GM12878 (cell line): ENCODE results near the gene COQ7. TPM values are rescaled to one million over a fixed set of nuclear protein-coding genes. Genes with fewer than 3 reads are reported as not detected.

Experiments
- ATAC-seq: fragments of 200-7000 bp; cut with Tn5 transposase; 3 replicates; pipeline ENCODE4 v1.9.1; 2020; ENCODE audit warnings: mild to moderate bottlenecking, moderate library complexity
- BruUV-seq: library from RNA; stranded (reverse); fragments of 400-500 nt; replicated peaks from 2 replicates; lab custom pipeline; 2021; lab: Mats Ljungman, UMichigan
- CTCF ChIA-PET: fragments of 300-600 bp; sonication (Branson Sonifier 250); formaldehyde crosslinking; extraction: SDS; loops from one replicate; lab custom pipeline; 2021; ENCODE audit warnings: inconsistent platforms; lab: Yijun Ruan, JAX
- POLR2A ChIA-PET: fragments of 350-600 bp; formaldehyde crosslinking; extraction: SDS; loops from one replicate; lab custom pipeline; 2021; ENCODE audit warnings: inconsistent platforms; lab: Charles Lee
- RAD21 ChIA-PET: fragments of 300-600 bp; sonication (Branson Sonifier 250); formaldehyde crosslinking; loops from one replicate; lab custom pipeline; 2023; ENCODE audit warnings: antibody characterized with exemption; ENCODE audit not compliant: unreplicated experiment; lab: Charles Lee
- SMC1A ChIA-PET: fragments of 300-600 bp; sonication (Branson Sonifier 250); formaldehyde crosslinking; loops from one replicate; lab custom pipeline; 2023; ENCODE audit not compliant: unreplicated experiment, uncharacterized antibody; lab: Charles Lee
- DNase-seq: peaks from one replicate; pipeline ENCODE4 v3.0.0-alpha.2; 2011; ENCODE audit warnings: low read depth, low spot score
- FAIRE-seq: peaks from 3 replicates; lab custom pipeline; 2011; peaks lifted over from hg19 to GRCh38; lab: Jason Lieb, UNC
- H2AFZ ChIP-seq: 2 replicates; pipeline ENCODE4 v1.6.0; 2011; ENCODE audit warnings: low read depth, low read length, control low read depth; ENCODE audit not compliant: control insufficient read depth
- H3K27ac ChIP-seq: 2 replicates; pipeline ENCODE4 v1.5.1; 2011; ENCODE audit warnings: control low read depth; ENCODE audit not compliant: control insufficient read depth, insufficient read depth
- H3K27me3 ChIP-seq, 2 experiments: replicated peaks in 1 of 2; 2 replicates each; pipeline versions ENCODE4 v1.6.0 to v1.6.1; 2011; ENCODE audit warnings: low read length in 1 of 2; ENCODE audit not compliant: control insufficient read depth in 2 of 2, insufficient read depth in 2 of 2
- H3K36me3 ChIP-seq, 2 experiments: 2 replicates each; pipeline ENCODE4 v1.5.1; 2011; ENCODE audit warnings: low read length in 1 of 2; ENCODE audit not compliant: control insufficient read depth in 2 of 2, insufficient read depth in 2 of 2
- H3K4me1 ChIP-seq: 2 replicates; pipeline ENCODE4 v1.6.1; 2011; ENCODE audit warnings: mild to moderate bottlenecking, low read length, moderate library complexity, mixed read lengths; ENCODE audit not compliant: control insufficient read depth, insufficient read depth
- H3K4me2 ChIP-seq: 2 replicates; pipeline ENCODE4 v1.6.0; 2011; ENCODE audit warnings: control low read depth; ENCODE audit not compliant: control insufficient read depth, insufficient read depth
- H3K4me3 ChIP-seq: fragments of 200-600 bp; sonication (generic); 2 replicates; pipeline ENCODE4 v1.5.1; 2016
- H3K79me2 ChIP-seq: 2 replicates; pipeline ENCODE4 v1.6.0; 2011; ENCODE audit warnings: low read length; ENCODE audit not compliant: control insufficient read depth, insufficient read depth
- H3K9ac ChIP-seq: 2 replicates; pipeline ENCODE4 v1.8.0; 2011; ENCODE audit warnings: low read length, control low read depth, mixed read lengths; ENCODE audit not compliant: control insufficient read depth, insufficient read depth
- H3K9me3 ChIP-seq: replicated peaks from 3 replicates; pipeline ENCODE4 v1.5.1; 2011; ENCODE audit warnings: mild to moderate bottlenecking, low read length; ENCODE audit not compliant: control insufficient read depth, insufficient read depth
- H4K20me1 ChIP-seq: 2 replicates; pipeline ENCODE4 v1.6.0; 2011; ENCODE audit not compliant: control insufficient read depth, insufficient read depth
- CEBPZ ChIP-seq: fragments of 150-350 bp; IDR thresholded peaks from 2 replicates; pipeline ENCODE4 v1.6.1; 2016; ENCODE audit warnings: low read depth, low read length
- GABPA ChIP-seq: IDR thresholded peaks from 2 replicates; pipeline ENCODE4 v1.6.1; 2014; ENCODE audit warnings: antibody characterized with exemption, low read depth, mild to moderate bottlenecking, inconsistent platforms
- GATAD2B ChIP-seq: fragments of 450-650 bp; conservative IDR thresholded peaks from 2 replicates; pipeline ENCODE4 v1.6.1; 2017; ENCODE audit warnings: low read depth, mild to moderate bottlenecking, moderate library complexity
- HDAC2 ChIP-seq: fragments of 200-600 bp; sonication (generic); IDR thresholded peaks from 2 replicates; pipeline ENCODE4 v1.6.1; 2017
- IKZF2 ChIP-seq, 2 experiments: fragments of 450-650 bp; IDR thresholded peaks; 2 replicates each; pipeline ENCODE4 v1.6.1; 2017; ENCODE audit warnings: mild to moderate bottlenecking in 2 of 2, moderate library complexity in 2 of 2
- MAX ChIP-seq: IDR thresholded peaks from 2 replicates; pipeline ENCODE4 v1.6.1; 2012; ENCODE audit warnings: low read depth, low read length, improper control_type of control experiment
- MTA2 ChIP-seq: fragments of 450-650 bp; IDR thresholded peaks from 2 replicates; pipeline ENCODE4 v1.6.1; 2016; ENCODE audit warnings: low read depth, mild to moderate bottlenecking, moderate library complexity
- MTA3 ChIP-seq: IDR thresholded peaks from 2 replicates; pipeline ENCODE4 v1.6.1; 2012; ENCODE audit warnings: low read length, inconsistent platforms, borderline replicate concordance
- NFIC ChIP-seq: IDR thresholded peaks from 2 replicates; pipeline ENCODE4 v1.6.1; 2012; ENCODE audit warnings: low read depth, mild to moderate bottlenecking, inconsistent platforms, low read length, moderate library complexity
- NRF1 ChIP-seq: conservative IDR thresholded peaks from 2 replicates; pipeline ENCODE4 v1.6.1; 2011; ENCODE audit warnings: mild to moderate bottlenecking, low read depth, low read length, improper control_type of control experiment
- PBX3 ChIP-seq: IDR thresholded peaks from 2 replicates; pipeline ENCODE4 v1.6.1; 2011; ENCODE audit warnings: mild to moderate bottlenecking, low read depth, low read length, moderate library complexity; ENCODE audit not compliant: insufficient replicate concordance
- TBL1XR1 ChIP-seq: IDR thresholded peaks from 2 replicates; pipeline ENCODE4 v1.6.1; 2012; ENCODE audit warnings: low read depth, low read length, improper control_type of control experiment
- TCF12 ChIP-seq: IDR thresholded peaks from 2 replicates; pipeline ENCODE4 v1.6.1; 2011; ENCODE audit warnings: low read depth, mild to moderate bottlenecking, low read length
- ZBED1 ChIP-seq: IDR thresholded peaks from 2 replicates; pipeline ENCODE4 v1.6.1; 2016; ENCODE audit warnings: borderline replicate concordance
- ZBTB33 ChIP-seq: fragments of 450-650 bp; IDR thresholded peaks from 2 replicates; pipeline ENCODE4 v1.6.1; 2017; ENCODE audit warnings: mild to moderate bottlenecking
- ZNF622 ChIP-seq: fragments of 450-650 bp; IDR thresholded peaks from 2 replicates; pipeline ENCODE4 v1.6.1; 2017; ENCODE audit warnings: mild to moderate bottlenecking, inconsistent platforms
- ZZZ3 ChIP-seq: IDR thresholded peaks from 2 replicates; pipeline ENCODE4 v1.6.1; 2011; ENCODE audit warnings: low read depth; ENCODE audit not compliant: control insufficient read depth, insufficient read length
- WGBS: methylation state at CpG from one replicate; pipeline ENCODE4 v1.1.6; 2016; ENCODE audit warnings: low lambda C conversion rate; ENCODE audit not compliant: insufficient replicate concordance, insufficient coverage; ENCODE audit errors: missing lambda C conversion rate; 5-methylcytosine and 5-hydroxymethylcytosine counted together
- in situ Hi-C: fragments of 300-500 bp; cut with MboI; formaldehyde crosslinking; loops from 9 replicates; pipeline ENCODE4 v1.14.3; 2018; ENCODE audit warnings: mixed read lengths
- intact Hi-C: fragments of 100-400 bp; cut with micrococcal nuclease; formaldehyde crosslinking; loops from one replicate; pipeline ENCODE4 v1.14.2; 2022; ENCODE audit not compliant: unreplicated experiment
- polyA plus RNA-seq, 11 experiments: library from polyadenylated mRNA; depleted of rRNA in 4 of 11; unstranded in 6 of 11; stranded (reverse) in 5 of 11; fragments of >200 nt; fragmentation: Nextera tagmentation in 4 of 11; fragmentation: Illumina TruSeq in 1 of 11; extraction: Ambion mirVana in 4 of 11; extraction: Trizol in 1 of 11; gene quantifications; 1 replicate in 1 of 11; 2 replicates in 10 of 11; pipeline versions ENCODE4 v1.2.1 to v1.2.3, GENCODE V29; 2011 to 2016; ENCODE audit warnings: inconsistent platforms in 2 of 11, missing spikeins in 2 of 11, low read depth in 1 of 11
- total RNA-seq, 4 experiments: library from RNA; depleted of rRNA in 3 of 4; stranded (reverse); fragments of >200 nt in 3 of 4; fragmentation: Illumina TruSeq in 1 of 4; extraction: Trizol in 1 of 4; gene quantifications; 2 replicates each; pipeline versions ENCODE4 v1.2.1 to v1.2.3, GENCODE V29; 2013 to 2021

The COQ7 gene
- total and polyA plus RNA-seq, 10 of the 15 experiments (the other 5 are each of a cell fraction or from before 2014, with no cell fraction given), result 3.2 to 21.9 (median 13.0) TPM

GRCh38 chr16:19127205-19127604 lies 59.8 kb downstream of the COQ7 start (continued):
- TF ChIP-seq PBX3 (no peak), IKZF2 (IDR thresholded peaks at IDR 0.05) (peak; percentile 7 to 54), NFIC (peak; percentile 79), NRF1 (no peak), MTA3 (peak; percentile 58), HDAC2 (no peak), TBL1XR1 (peak; percentile 36; the same call in 1 of the 2 replicates), MAX (no peak), ZNF622 (no peak), ZBED1 (peak; percentile 57; the same call in 1 of the 2 replicates)

GRCh38 chr16:19127674-19128131 lies 60.3 kb downstream of the COQ7 start:
- FAIRE-seq (peak; percentile 69), ATAC-seq (peak; percentile 83), DNase-seq (peak; percentile 57)
- 0% methylated on average over 3 of the region's 3 CpGs for WGBS
- Histone ChIP-seq H3K27me3 (no peaks in the 10 kb centered on the region), H3K4me3 (0 out of 2 replicates have a peak overlapping the region, but pooled peaks have one; percentile 4), H3K4me1 (peaks cover 65% of the 10 kb centered on the region), H3K9ac (0 out of 2 replicates have a peak overlapping the region, but pooled peaks have one; percentile 14), H3K9me3 (peaks cover 5% of the 10 kb centered on the region; the same call in 2 of the 3 replicates), H3K36me3 (no peaks in the 10 kb centered on the region), H3K27ac (peak overlapping the region; percentile 89), H3K4me2 (peak overlapping the region; percentile 78), H2AFZ (no peak overlapping the region), H3K79me2 (no peaks in the 10 kb centered on the region), H4K20me1 (no peaks in the 10 kb centered on the region)
- no TSS peak for BruUV-seq
- RAD21 ChIA-PET, result interaction anchor here (1.2 kb wide), 1 partner anchor 19 kb away, joined by 4 read pairs; no protein-coding TSS in a partner anchor
- SMC1A ChIA-PET, result interaction anchor here (0.9 to 7.3 kb wide), 8 partner anchors 9 to 192 kb away, joined by 3 to 60 read pairs (median 7); partner anchors contain the start of gene ITPRIPL2
- CTCF ChIA-PET, result interaction anchor here (0.8 to 3.6 kb wide), 5 partner anchors 8 to 51 kb away, joined by 3 to 17 read pairs (median 5); no protein-coding TSS in a partner anchor
- POLR2A ChIA-PET, result interaction anchor here (0.5 to 3.1 kb wide), 2 partner anchors 10 to 18 kb away, joined by 7 to 26 read pairs; no protein-coding TSS in a partner anchor
- intact Hi-C loops (loop anchor here (5.0 kb wide), 1 partner anchor 40 kb away; no protein-coding TSS in a partner anchor), in situ Hi-C loops (no loop called here)
- TF ChIP-seq ZBTB33 (no peak), GABPA (0 out of 2 replicates have a peak, but pooled peaks have one; percentile 12), TCF12 (no peak), GATAD2B (peak; percentile 53; the same call in 1 of the 2 replicates), MTA2 (peak; percentile 52), NRF1 (no peak), ZZZ3 (no peak), CEBPZ (no peak)
